SIG-M5 treated with dmso at 0.1 percent for 504 hours (cell line): ENCODE data around the gene SNF8.

ENCODE experiments used
- DNase-seq: peaks from one replicate; lab custom pipeline; 2025; ENCODE audit not compliant: unreplicated experiment; lab: John Stamatoyannopoulos, UW

SNF8 gene

DNA sequence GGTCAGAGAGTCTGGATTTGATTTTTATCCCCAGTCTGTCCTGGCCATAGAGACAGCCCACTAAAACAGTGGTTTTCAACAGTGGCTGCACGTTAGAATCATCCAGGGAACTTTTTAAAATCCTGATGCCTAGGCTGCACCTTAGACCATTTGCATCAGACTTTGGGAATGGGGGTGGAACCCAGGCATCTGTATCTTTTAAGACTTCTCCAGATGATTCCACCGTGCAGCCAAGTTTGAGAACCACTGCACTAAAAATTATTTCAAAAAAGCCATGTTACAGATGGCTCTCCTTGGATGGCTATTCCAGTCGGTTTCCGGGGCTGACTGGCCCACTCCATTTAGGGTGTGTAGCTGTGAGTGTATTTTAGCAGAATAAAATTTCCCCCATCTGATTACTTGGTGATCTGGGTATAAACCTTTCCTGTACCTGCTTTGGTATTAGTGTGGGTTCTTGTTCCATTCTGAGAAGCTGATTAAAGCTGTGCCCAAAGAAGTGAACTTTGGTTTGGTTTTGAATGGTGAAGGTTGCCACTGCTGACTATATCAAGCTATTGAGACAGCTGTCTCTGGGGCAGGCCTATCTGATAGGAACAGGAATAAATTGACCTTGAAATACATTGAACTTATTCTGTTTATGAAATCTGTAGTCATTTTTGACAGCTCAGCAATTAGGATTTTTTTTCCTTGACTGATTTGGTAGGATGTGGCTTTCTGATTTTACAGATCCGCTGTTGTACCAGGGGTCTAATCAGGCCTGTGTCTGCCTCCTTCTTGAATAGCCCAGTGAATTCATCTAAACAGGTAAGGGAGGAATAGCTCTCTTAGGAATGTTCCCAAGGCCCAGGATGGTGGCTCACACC is 50.8 kb downstream of the SNF8 start:
- no peak for DNase-seq

DNA sequence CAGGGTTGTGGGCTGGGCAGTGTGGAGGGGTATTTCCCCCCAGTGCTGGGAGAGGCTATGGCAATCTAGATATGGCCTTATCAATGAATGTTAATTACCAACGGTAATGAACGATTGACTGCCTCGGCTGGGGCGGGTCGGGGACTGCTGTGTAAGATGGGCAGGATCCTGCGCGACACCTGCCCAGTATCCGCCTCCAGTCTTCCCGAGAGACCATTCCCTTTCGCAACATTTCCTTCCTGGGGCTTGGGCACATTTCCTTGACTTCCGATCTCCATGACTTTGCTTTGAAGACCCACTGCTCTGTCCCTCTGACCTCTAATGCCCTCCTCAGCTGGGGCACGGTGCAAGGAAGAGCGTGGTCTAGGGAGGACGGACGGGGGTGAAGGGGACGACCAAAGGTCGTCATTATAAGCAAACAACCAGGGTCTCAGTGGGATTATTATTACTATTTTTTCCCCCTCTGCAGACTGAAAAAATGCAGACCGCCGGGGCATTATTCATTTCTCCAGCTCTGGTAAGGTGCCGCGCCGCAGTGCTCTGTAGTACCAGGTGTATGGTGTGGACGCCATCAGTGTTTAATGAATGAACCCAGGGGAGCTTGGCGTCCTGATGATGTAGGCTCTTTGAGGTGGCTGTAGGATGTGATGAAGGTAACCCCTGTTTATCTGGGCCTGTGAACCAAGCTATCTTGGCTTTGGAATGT is 51.5 kb downstream of the SNF8 start:
- no peak for DNase-seq

DNA sequence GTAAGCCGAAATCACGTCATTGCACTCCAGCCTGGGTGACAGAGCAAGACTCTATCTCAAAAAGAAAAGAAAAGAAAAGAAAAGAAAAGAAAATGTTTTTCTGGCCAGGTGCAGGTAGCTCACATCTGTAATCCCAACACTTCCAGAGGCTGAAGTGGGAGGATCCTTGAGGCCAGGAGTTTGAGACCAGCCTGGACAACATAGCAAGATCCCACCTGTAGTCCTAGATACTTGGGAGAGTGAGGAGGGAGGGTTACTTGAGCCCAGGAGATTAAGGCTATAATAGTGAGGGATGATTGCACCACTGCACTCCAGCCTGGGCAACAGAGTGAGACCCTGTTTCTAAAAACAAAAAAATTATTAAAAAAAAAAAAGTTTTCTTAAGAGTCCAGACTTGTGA is 54.6 kb downstream of the SNF8 start:
- DNase-seq = no peak

DNA sequence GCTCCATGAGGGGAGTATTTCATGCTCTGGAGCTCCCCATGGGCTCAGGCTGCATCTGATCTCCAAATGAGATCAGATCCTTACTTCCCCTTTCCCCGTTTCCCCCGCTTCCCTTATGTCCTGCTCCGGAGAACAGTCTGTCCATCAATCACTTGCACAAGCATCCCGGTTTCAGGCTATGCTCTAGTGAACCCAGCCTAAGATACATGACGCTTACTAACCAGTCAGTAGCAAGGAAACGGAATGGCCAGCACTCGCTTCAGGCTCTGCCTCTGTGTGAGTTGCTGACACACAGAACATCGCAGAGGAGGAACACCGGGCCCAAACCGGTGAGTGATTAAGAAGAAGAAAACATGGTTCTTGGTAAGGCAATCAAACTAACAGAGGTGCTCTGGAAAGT is 61.5 kb downstream of the SNF8 start:
- no peak for DNase-seq

DNA sequence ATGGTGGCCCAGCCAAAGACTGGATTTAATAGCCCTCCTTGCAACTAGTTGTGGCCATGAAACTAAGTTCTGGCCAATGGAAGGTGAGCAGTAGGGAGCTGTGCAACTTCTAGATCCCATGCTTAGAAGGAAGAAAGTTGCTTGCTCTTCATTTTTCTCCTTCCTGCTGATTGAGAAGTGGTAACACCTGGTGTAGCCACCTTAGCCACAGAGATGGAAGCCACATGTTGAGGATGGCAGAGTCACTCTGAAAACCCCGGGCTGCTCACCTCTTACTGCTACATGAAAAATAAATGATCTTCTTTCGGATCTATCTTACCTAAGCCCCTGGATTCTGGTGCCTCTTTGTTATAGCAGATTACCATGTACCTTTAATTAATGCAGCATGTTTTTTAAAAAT is 62.4 kb downstream of the SNF8 start:
- DNase-seq = no peak
